Trophoblast cell (in vitro differentiated cells and primary cell): ENCODE data around the gene NCKIPSD.

ENCODE experiments used
- DNase-seq, 2 donors: peaks; one replicate each; pipeline ENCODE4 v3.0.0-alpha.2; 2016
- H2AFZ ChIP-seq: 2 replicates; pipeline ENCODE4 v1.6.1; 2013; ENCODE audit warnings: low read length, moderate library complexity, mild to moderate bottlenecking; ENCODE audit not compliant: insufficient read depth, poor library complexity
- H2AK5ac ChIP-seq: 2 replicates; pipeline ENCODE4 v1.6.1; 2013; ENCODE audit warnings: mild to moderate bottlenecking, low read length
- H2BK120ac ChIP-seq: 2 replicates; pipeline ENCODE4 v1.6.1; 2013; ENCODE audit warnings: low read length, mild to moderate bottlenecking, moderate library complexity; ENCODE audit not compliant: insufficient read depth, poor library complexity
- H2BK12ac ChIP-seq: 2 replicates; pipeline ENCODE4 v1.6.1; 2013; ENCODE audit warnings: mild to moderate bottlenecking, low read length, moderate library complexity
- H2BK5ac ChIP-seq: 2 replicates; pipeline ENCODE4 v1.6.1; 2013; ENCODE audit warnings: low read length, low read depth, moderate library complexity, mild to moderate bottlenecking; ENCODE audit not compliant: poor library complexity
- H3K14ac ChIP-seq: 2 replicates; pipeline ENCODE4 v1.6.1; 2013; ENCODE audit warnings: mild to moderate bottlenecking, low read length
- H3K18ac ChIP-seq: 2 replicates; pipeline ENCODE4 v1.6.1; 2013; ENCODE audit warnings: mild to moderate bottlenecking, low read length
- H3K23ac ChIP-seq: 2 replicates; pipeline ENCODE4 v1.6.1; 2013; ENCODE audit warnings: low read length
- H3K27ac ChIP-seq: 2 replicates; pipeline ENCODE4 v1.5.1; 2013; ENCODE audit warnings: low read depth, mild to moderate bottlenecking, inconsistent platforms, low read length, moderate library complexity
- H3K27me3 ChIP-seq: 2 replicates; pipeline ENCODE4 v1.6.1; 2013; ENCODE audit warnings: inconsistent platforms, mild to moderate bottlenecking, low read length, moderate library complexity; ENCODE audit not compliant: insufficient read depth
- H3K36me3 ChIP-seq, 2 experiments: 1 replicate in 1 of 2; 2 replicates in 1 of 2; pipeline ENCODE4 v1.6.1; 2013; ENCODE audit warnings: low read length in 2 of 2, mild to moderate bottlenecking in 2 of 2, moderate library complexity in 1 of 2; ENCODE audit not compliant: insufficient read depth in 2 of 2, control insufficient read depth in 1 of 2
- H3K4ac ChIP-seq: 2 replicates; pipeline ENCODE4 v1.6.1; 2013; ENCODE audit warnings: low read depth, mild to moderate bottlenecking, low read length, moderate library complexity
- H3K4me1 ChIP-seq, 2 experiments: 1 replicate in 1 of 2; 2 replicates in 1 of 2; pipeline ENCODE4 v1.6.1; 2013; ENCODE audit warnings: low read length in 2 of 2, mild to moderate bottlenecking in 2 of 2, moderate library complexity in 1 of 2; ENCODE audit not compliant: insufficient read depth in 2 of 2, control insufficient read depth in 1 of 2
- H3K4me2 ChIP-seq: 2 replicates; pipeline ENCODE4 v1.6.1; 2013; ENCODE audit warnings: inconsistent platforms, mild to moderate bottlenecking, low read length, moderate library complexity
- H3K4me3 ChIP-seq: 2 replicates; pipeline ENCODE4 v1.5.1; 2013; ENCODE audit warnings: mild to moderate bottlenecking, low read depth, low read length, inconsistent platforms
- H3K79me1 ChIP-seq: one replicate; pipeline ENCODE4 v1.6.1; 2013; ENCODE audit warnings: low read length
- H3K79me2 ChIP-seq: 2 replicates; pipeline ENCODE4 v1.6.1; 2013; ENCODE audit warnings: low read length, mild to moderate bottlenecking; ENCODE audit not compliant: control insufficient read depth, insufficient read depth, poor library complexity
- H3K9ac ChIP-seq: 2 replicates; pipeline ENCODE4 v1.6.1; 2013; ENCODE audit warnings: mild to moderate bottlenecking, low read length
- H3K9me3 ChIP-seq: 2 replicates; pipeline ENCODE4 v1.6.1; 2013; ENCODE audit warnings: low read depth, mild to moderate bottlenecking, control low read depth, inconsistent platforms, low read length; ENCODE audit not compliant: insufficient read depth
- H4K12ac ChIP-seq: 2 replicates; pipeline ENCODE4 v1.6.1; 2013; ENCODE audit warnings: low read depth, mild to moderate bottlenecking, low read length, moderate library complexity
- H4K8ac ChIP-seq: 2 replicates; pipeline ENCODE4 v1.6.1; 2013; ENCODE audit warnings: low read depth, mild to moderate bottlenecking, low read length, moderate library complexity
- H4K91ac ChIP-seq: one replicate; pipeline ENCODE4 v1.6.1; 2013; ENCODE audit warnings: low read depth, mild to moderate bottlenecking, low read length, moderate library complexity
- whole genome bisulfite sequencing: extraction: QIAGEN DNeasy Blood & Tissue Kit; methylation state at CpG from one replicate; pipeline ENCODE4 v1.1.7; 2013; ENCODE audit warnings: missing lambda C conversion rate; ENCODE audit not compliant: insufficient read length, insufficient coverage; ENCODE audit errors: extremely low coverage; 5-methylcytosine and 5-hydroxymethylcytosine counted together

NCKIPSD gene

GRCh38 chr3:48700731-48701405 is 15.2 kb upstream of the NCKIPSD start:
- no peak overlapping the region for H3K4me2 ChIP-seq
- WGBS: no CpG with 5 or more reads among the region's 11 CpGs
- no peak overlapping the region for H3K18ac ChIP-seq

GRCh38 chr3:48698891-48699290 is 13.2 kb upstream of the NCKIPSD start:
- H3K79me2 ChIP-seq: peaks cover 21% of the 10 kb centered on the region
- H3K79me1 ChIP-seq: no peaks in the 10 kb centered on the region
- H3K27ac ChIP-seq: no peak overlapping the region
- no peak overlapping the region for H3K4me3 ChIP-seq
- no peak overlapping the region for H3K4me2 ChIP-seq
- H3K14ac ChIP-seq: no peak overlapping the region
- peak; percentile 58 to 69 for DNase-seq
- H4K12ac ChIP-seq: no peak overlapping the region
- H3K4me1 ChIP-seq: peaks cover 12 to 13% of the 10 kb centered on the region in 2 experiments
- no peak overlapping the region for H4K91ac ChIP-seq
- no peaks in the 10 kb centered on the region for H3K9me3 ChIP-seq
- no peaks in the 10 kb centered on the region for H3K27me3 ChIP-seq
- peaks cover 32 to 34% of the 10 kb centered on the region in 2 experiments for H3K36me3 ChIP-seq
- H2AFZ ChIP-seq: no peak overlapping the region
- H3K4ac ChIP-seq: peak overlapping the region; percentile 50
- no peak overlapping the region for H3K18ac ChIP-seq
- H4K8ac ChIP-seq: no peak overlapping the region
- no peak overlapping the region for H2AK5ac ChIP-seq
- H2BK12ac ChIP-seq: no peak overlapping the region
- no CpG with 5 or more reads among the region's 8 CpGs for WGBS
- H3K9ac ChIP-seq: no peak overlapping the region
- no peak overlapping the region for H3K23ac ChIP-seq
- H2BK5ac ChIP-seq: no peak overlapping the region
- H2BK120ac ChIP-seq: no peak overlapping the region

More at GRCh38 chr3:48700731-48701405, 15.2 kb upstream of the NCKIPSD start:
- no peak overlapping the region for H4K91ac ChIP-seq
- H3K9me3 ChIP-seq: no peaks in the 10 kb centered on the region
- no peaks in the 10 kb centered on the region for H3K79me1 ChIP-seq
- H2AFZ ChIP-seq: no peak overlapping the region
- peaks cover 23 to 31% of the 10 kb centered on the region in 2 experiments for H3K36me3 ChIP-seq
- no peak overlapping the region for H3K27ac ChIP-seq
- peak; percentile 14 to 57 for DNase-seq
- H3K9ac ChIP-seq: no peak overlapping the region
- no peak overlapping the region for H2BK5ac ChIP-seq
- no peak overlapping the region for H2BK12ac ChIP-seq
- H2BK120ac ChIP-seq: no peak overlapping the region
- no peak overlapping the region for H3K23ac ChIP-seq
- no peak overlapping the region for H4K8ac ChIP-seq
- H2AK5ac ChIP-seq: no peak overlapping the region
- H3K4me3 ChIP-seq: no peak overlapping the region
- no peaks in the 10 kb centered on the region for H3K27me3 ChIP-seq
- H3K79me2 ChIP-seq: peaks cover 27% of the 10 kb centered on the region
- H3K14ac ChIP-seq: no peak overlapping the region
- H3K4me1 ChIP-seq: peaks cover under 1% of the 10 kb centered on the region in 2 experiments
- H3K4ac ChIP-seq: peak overlapping the region; percentile 98
- H4K12ac ChIP-seq: no peak overlapping the region

GRCh38 chr3:48697952-48698351 is 12.2 kb upstream of the NCKIPSD start:
- no peaks in the 10 kb centered on the region for H3K9me3 ChIP-seq
- H4K8ac ChIP-seq: no peak overlapping the region
- no peak overlapping the region for H3K9ac ChIP-seq
- no peaks in the 10 kb centered on the region for H3K27me3 ChIP-seq
- H3K36me3 ChIP-seq: peaks cover 37 to 43% of the 10 kb centered on the region in 2 experiments
- no peak overlapping the region for H3K23ac ChIP-seq
- no peak overlapping the region for H3K4me2 ChIP-seq
- H3K18ac ChIP-seq: no peak overlapping the region
- no peak overlapping the region for H2BK12ac ChIP-seq
- peaks cover 23% of the 10 kb centered on the region for H3K79me2 ChIP-seq
- no peak overlapping the region for H4K91ac ChIP-seq
- no peak overlapping the region for H2AFZ ChIP-seq
- no peak overlapping the region for H2AK5ac ChIP-seq
- H3K14ac ChIP-seq: no peak overlapping the region
- no peak overlapping the region for H2BK120ac ChIP-seq
- peaks cover 12 to 13% of the 10 kb centered on the region in 2 experiments for H3K4me1 ChIP-seq
- no peaks in the 10 kb centered on the region for H3K79me1 ChIP-seq
- H3K27ac ChIP-seq: no peak overlapping the region
- H2BK5ac ChIP-seq: no peak overlapping the region
- no CpG with 5 or more reads among the region's 3 CpGs for WGBS
- H3K4ac ChIP-seq: peak overlapping the region; percentile 50
- no peak overlapping the region for H4K12ac ChIP-seq
- no peak overlapping the region for H3K4me3 ChIP-seq
- no peak for DNase-seq

GRCh38 chr3:48696601-48697000 is 10.9 kb upstream of the NCKIPSD start:
- Histone ChIP-seq H3K4me2 (no peak overlapping the region), H3K9me3 (no peaks in the 10 kb centered on the region), H3K79me2 (peaks cover 23% of the 10 kb centered on the region), H4K8ac (no peak overlapping the region), H4K12ac (no peak overlapping the region), H2BK12ac (no peak overlapping the region), H3K4me3 (no peak overlapping the region), H3K18ac (no peak overlapping the region), H3K14ac (no peak overlapping the region), H2BK120ac (no peak overlapping the region), H2AFZ (no peak overlapping the region), H3K23ac (no peak overlapping the region), H3K9ac (no peak overlapping the region), H3K4ac (peak overlapping the region; percentile 4), H3K27me3 (no peaks in the 10 kb centered on the region), H2BK5ac (no peak overlapping the region), H3K27ac (no peak overlapping the region), H2AK5ac (no peak overlapping the region), H3K36me3 (peaks cover 47 to 54% of the 10 kb centered on the region in 2 experiments), H3K79me1 (no peaks in the 10 kb centered on the region), H3K4me1 (peaks cover 12 to 13% of the 10 kb centered on the region in 2 experiments), H4K91ac (no peak overlapping the region)
- DNase-seq: no peak
